ENCODE results near the gene HIRA. TPM values are rescaled to one million over a fixed set of nuclear protein-coding genes. Genes with fewer than 3 reads are reported as not detected.
A peak's percentile ranks its signal among the peaks of the same experiment; 100 is the strongest.

The HIRA gene
- polyA plus RNA-seq, 2 donors = 4.5 to 11.5 TPM

- Histone ChIP-seq H3K36me3 (ENCODE audit: control insufficient read depth in 2 of 2, insufficient read depth in 2 of 2, low read length in 1 of 2) (peaks cover 0 to 9% of the 10 kb centered on the region in 2 donors), H3K4me1 (ENCODE audit: control insufficient read depth in 2 of 2, insufficient read depth in 2 of 2, low read length in 1 of 2) (peaks cover 5 to 10% of the 10 kb centered on the region in 2 donors), H3K27me3 (ENCODE audit: control insufficient read depth in 1 of 2, insufficient read depth in 2 of 2, low read length in 2 of 2) (no peaks in the 10 kb centered on the region), H3K4me3 (ENCODE audit: low read depth in 1 of 2, low read length in 2 of 2) (no peak overlapping the region), H3K27ac (ENCODE audit: low read depth in 2 of 2, low read length in 1 of 2) (no peak overlapping the region), H3K9me3 (ENCODE audit: control insufficient read depth in 2 of 2, insufficient read depth in 1 of 2, low read depth in 1 of 2, low read length in 1 of 2) (no peaks in the 10 kb centered on the region)
- 89 to 92% methylated on average over 7 of the region's 7 CpGs for WGBS, 2 donors
Measured at GRCh38 chr22:19434401-19434800, 2.9 kb upstream of the HIRA start.

- Histone ChIP-seq H3K4me3 (ENCODE audit: low read depth in 1 of 2, low read length in 2 of 2) (peak within 1 kb of the TSS; percentile 91 to 95), H3K36me3 (ENCODE audit: control insufficient read depth in 2 of 2, insufficient read depth in 2 of 2, low read length in 1 of 2) (peaks cover 0 to 9% of the 10 kb centered on the region in 2 donors), H3K9me3 (ENCODE audit: control insufficient read depth in 2 of 2, insufficient read depth in 1 of 2, low read depth in 1 of 2, low read length in 1 of 2) (no peaks in the 10 kb centered on the region), H3K4me1 (ENCODE audit: control insufficient read depth in 2 of 2, insufficient read depth in 2 of 2, low read length in 1 of 2) (peaks cover 5 to 10% of the 10 kb centered on the region in 2 donors), H3K27me3 (ENCODE audit: control insufficient read depth in 1 of 2, insufficient read depth in 2 of 2, low read length in 2 of 2) (no peaks in the 10 kb centered on the region), H3K27ac (ENCODE audit: low read depth in 2 of 2, low read length in 1 of 2) (peak within 1 kb of the TSS; percentile 95 to 97)
- 0% methylated on average over 67 to 74 of the region's 74 CpGs for WGBS, 2 donors
Measured at GRCh38 chr22:19432133-19432851, 759 bp upstream of the HIRA start, which contains the start of gene MRPL40. MRPL40 (plus strand) TSS chr22:19432545; CDS start chr22:19432555, 10 bp downstream.

GRCh38 chr22:19430890-19431541 is 517 bp downstream of the HIRA start:
- peak overlapping the region; percentile 95 to 97 for H3K27ac ChIP-seq (ENCODE audit: low read depth in 2 of 2, low read length in 1 of 2)
- no peaks in the 10 kb centered on the region for H3K27me3 ChIP-seq (ENCODE audit: control insufficient read depth in 1 of 2, insufficient read depth in 2 of 2, low read length in 2 of 2)
- WGBS, 2 donors = 0 to 1% methylated on average over 32 to 53 of the region's 53 CpGs
- peaks cover 5 to 10% of the 10 kb centered on the region in 2 donors for H3K4me1 ChIP-seq (ENCODE audit: control insufficient read depth in 2 of 2, insufficient read depth in 2 of 2, low read length in 1 of 2)
- peaks cover 0 to 9% of the 10 kb centered on the region in 2 donors for H3K36me3 ChIP-seq (ENCODE audit: control insufficient read depth in 2 of 2, insufficient read depth in 2 of 2, low read length in 1 of 2)
- H3K4me3 ChIP-seq (ENCODE audit: low read depth in 1 of 2, low read length in 2 of 2) = peak overlapping the region; percentile 91 to 95
- H3K9me3 ChIP-seq (ENCODE audit: control insufficient read depth in 2 of 2, insufficient read depth in 1 of 2, low read depth in 1 of 2, low read length in 1 of 2) = no peaks in the 10 kb centered on the region

- peak overlapping the region in 1 of 2 donors; percentile 97 for H3K27ac ChIP-seq (ENCODE audit: low read depth in 2 of 2, low read length in 1 of 2)
- WGBS, 2 donors = 9 to 10% methylated on average over 12 of the region's 12 CpGs
- no peaks in the 10 kb centered on the region for H3K9me3 ChIP-seq (ENCODE audit: control insufficient read depth in 2 of 2, insufficient read depth in 1 of 2, low read depth in 1 of 2, low read length in 1 of 2)
- peak overlapping the region; percentile 91 to 95 for H3K4me3 ChIP-seq (ENCODE audit: low read depth in 1 of 2, low read length in 2 of 2)
- peaks cover 5 to 10% of the 10 kb centered on the region in 2 donors for H3K4me1 ChIP-seq (ENCODE audit: control insufficient read depth in 2 of 2, insufficient read depth in 2 of 2, low read length in 1 of 2)
- peaks cover 0 to 7% of the 10 kb centered on the region in 2 donors for H3K36me3 ChIP-seq (ENCODE audit: control insufficient read depth in 2 of 2, insufficient read depth in 2 of 2, low read length in 1 of 2)
- H3K27me3 ChIP-seq (ENCODE audit: control insufficient read depth in 1 of 2, insufficient read depth in 2 of 2, low read length in 2 of 2) = no peaks in the 10 kb centered on the region
Measured at GRCh38 chr22:19429950-19430889, 1.3 kb downstream of the HIRA start.

- Histone ChIP-seq H3K4me1 (ENCODE audit: control insufficient read depth in 2 of 2, insufficient read depth in 2 of 2, low read length in 1 of 2) (peaks cover 0 to 8% of the 10 kb centered on the region in 2 donors), H3K36me3 (ENCODE audit: control insufficient read depth in 2 of 2, insufficient read depth in 2 of 2, low read length in 1 of 2) (no peaks in the 10 kb centered on the region), H3K27ac (ENCODE audit: low read depth in 2 of 2, low read length in 1 of 2) (no peak overlapping the region), H3K27me3 (ENCODE audit: control insufficient read depth in 1 of 2, insufficient read depth in 2 of 2, low read length in 2 of 2) (no peaks in the 10 kb centered on the region), H3K9me3 (ENCODE audit: control insufficient read depth in 2 of 2, insufficient read depth in 1 of 2, low read depth in 1 of 2, low read length in 1 of 2) (no peaks in the 10 kb centered on the region), H3K4me3 (ENCODE audit: low read depth in 1 of 2, low read length in 2 of 2) (no peak overlapping the region)
- 80 to 81% methylated on average over 3 of the region's 3 CpGs for WGBS, 2 donors
Measured at GRCh38 chr22:19424186-19424500, 7.4 kb downstream of the HIRA start.

GRCh38 chr22:19422440-19423301 is 8.9 kb downstream of the HIRA start:
- Histone ChIP-seq H3K9me3 (ENCODE audit: control insufficient read depth in 2 of 2, insufficient read depth in 1 of 2, low read depth in 1 of 2, low read length in 1 of 2) (no peaks in the 10 kb centered on the region), H3K36me3 (ENCODE audit: control insufficient read depth in 2 of 2, insufficient read depth in 2 of 2, low read length in 1 of 2) (no peaks in the 10 kb centered on the region), H3K27me3 (ENCODE audit: control insufficient read depth in 1 of 2, insufficient read depth in 2 of 2, low read length in 2 of 2) (no peaks in the 10 kb centered on the region), H3K4me1 (ENCODE audit: control insufficient read depth in 2 of 2, insufficient read depth in 2 of 2, low read length in 1 of 2) (peaks cover 0 to 8% of the 10 kb centered on the region in 2 donors), H3K4me3 (ENCODE audit: low read depth in 1 of 2, low read length in 2 of 2) (no peak overlapping the region), H3K27ac (ENCODE audit: low read depth in 2 of 2, low read length in 1 of 2) (no peak overlapping the region)
- 85 to 87% methylated on average over 11 of the region's 11 CpGs for WGBS, 2 donors

GRCh38 chr22:19420321-19420720 is 11.2 kb downstream of the HIRA start:
- Histone ChIP-seq H3K27ac (ENCODE audit: low read depth in 2 of 2, low read length in 1 of 2) (no peak overlapping the region), H3K27me3 (ENCODE audit: control insufficient read depth in 1 of 2, insufficient read depth in 2 of 2, low read length in 2 of 2) (no peaks in the 10 kb centered on the region), H3K36me3 (ENCODE audit: control insufficient read depth in 2 of 2, insufficient read depth in 2 of 2, low read length in 1 of 2) (no peaks in the 10 kb centered on the region), H3K4me1 (ENCODE audit: control insufficient read depth in 2 of 2, insufficient read depth in 2 of 2, low read length in 1 of 2) (peaks cover 0 to 8% of the 10 kb centered on the region in 2 donors), H3K4me3 (ENCODE audit: low read depth in 1 of 2, low read length in 2 of 2) (no peak overlapping the region), H3K9me3 (ENCODE audit: control insufficient read depth in 2 of 2, insufficient read depth in 1 of 2, low read depth in 1 of 2, low read length in 1 of 2) (no peaks in the 10 kb centered on the region)
- 91 to 93% methylated on average over 6 of the region's 6 CpGs for WGBS, 2 donors

GRCh38 chr22:19419464-19420178 is 11.9 kb downstream of the HIRA start:
- Histone ChIP-seq H3K27ac (ENCODE audit: low read depth in 2 of 2, low read length in 1 of 2) (no peak overlapping the region), H3K36me3 (ENCODE audit: control insufficient read depth in 2 of 2, insufficient read depth in 2 of 2, low read length in 1 of 2) (no peaks in the 10 kb centered on the region), H3K27me3 (ENCODE audit: control insufficient read depth in 1 of 2, insufficient read depth in 2 of 2, low read length in 2 of 2) (no peaks in the 10 kb centered on the region), H3K9me3 (ENCODE audit: control insufficient read depth in 2 of 2, insufficient read depth in 1 of 2, low read depth in 1 of 2, low read length in 1 of 2) (no peaks in the 10 kb centered on the region), H3K4me1 (ENCODE audit: control insufficient read depth in 2 of 2, insufficient read depth in 2 of 2, low read length in 1 of 2) (peaks cover 0 to 8% of the 10 kb centered on the region in 2 donors), H3K4me3 (ENCODE audit: low read depth in 1 of 2, low read length in 2 of 2) (no peak overlapping the region)
- 73 to 74% methylated on average over 5 of the region's 5 CpGs for WGBS, 2 donors
